Mesothelial cell of epicardium (in vitro differentiated cells): ENCODE data around the gene RMI2. TPM values are rescaled to one million over a fixed set of nuclear protein-coding genes. Genes with fewer than 3 reads are reported as not detected.
"Not testable (repeated sequence)": the region's sequence is repeated elsewhere in the genome, so short reads cannot be mapped to it uniquely, and the experiment has no call there.

ENCODE experiments used
- DNase-seq, 2 experiments: peaks; one replicate each; pipeline ENCODE4 v3.0.0; 2021; ENCODE audit warnings: low spot score in 2 of 2; ENCODE audit not compliant: unreplicated experiment in 2 of 2
- H3K27ac Mint-ChIP-seq: 2 replicates; pipeline ENCODE4 v1.8.0; 2021; ENCODE audit warnings: mixed read lengths
- H3K27me3 Mint-ChIP-seq: 2 replicates; pipeline ENCODE4 v1.8.0; 2021; ENCODE audit warnings: low read depth, mixed read lengths
- H3K36me3 Mint-ChIP-seq: 2 replicates; pipeline ENCODE4 v1.8.0; 2021; ENCODE audit warnings: mixed read lengths
- H3K4me1 Mint-ChIP-seq: 2 replicates; pipeline ENCODE4 v1.8.0; 2021; ENCODE audit warnings: mixed read lengths
- H3K4me3 Mint-ChIP-seq: 2 replicates; pipeline ENCODE4 v1.8.0; 2021; ENCODE audit warnings: mild to moderate bottlenecking, moderate library complexity, mixed read lengths
- H3K9me3 Mint-ChIP-seq: 2 replicates; pipeline ENCODE4 v1.8.0; 2021; ENCODE audit warnings: mixed read lengths
- CTCF ChIP-seq: fragments of 200-600 bp; sonication (generic); IDR thresholded peaks from one replicate; pipeline ENCODE4 v1.5.0; 2021; ENCODE audit warnings: antibody characterized with exemption; ENCODE audit not compliant: unreplicated experiment
- total RNA-seq: library from RNA; stranded (reverse); gene quantifications from 3 replicates; pipeline ENCODE4 v1.2.1, GENCODE V29; 2021

RMI2 gene
- total RNA-seq, 1 donor from 2014 or later: 22.4 TPM

GRCh38 chr16:11372829-11373306 lies 27.6 kb downstream of the RMI2 start:
- no peak for TF ChIP-seq CTCF
- peaks cover 6% of the 10 kb centered on the region for H3K9me3 Mint-ChIP-seq
- no peak for DNase-seq
- H3K4me3 Mint-ChIP-seq: no peak overlapping the region
- no peaks in the 10 kb centered on the region for H3K27me3 Mint-ChIP-seq
- no peak overlapping the region for H3K27ac Mint-ChIP-seq
- peaks cover 7% of the 10 kb centered on the region for H3K36me3 Mint-ChIP-seq
- H3K4me1 Mint-ChIP-seq: peaks cover 10% of the 10 kb centered on the region

GRCh38 chr16:11374255-11374654 lies 29.0 kb downstream of the RMI2 start:
- H3K4me3 Mint-ChIP-seq: no peak overlapping the region
- peaks cover 13% of the 10 kb centered on the region for H3K9me3 Mint-ChIP-seq
- no peak for DNase-seq
- no peak for TF ChIP-seq CTCF
- peaks cover 11% of the 10 kb centered on the region for H3K36me3 Mint-ChIP-seq
- no peak overlapping the region for H3K27ac Mint-ChIP-seq
- peaks cover 10% of the 10 kb centered on the region for H3K4me1 Mint-ChIP-seq
- no peaks in the 10 kb centered on the region for H3K27me3 Mint-ChIP-seq

- TF ChIP-seq CTCF: no peak
- H3K4me3 Mint-ChIP-seq: no peak overlapping the region
- peaks cover 10% of the 10 kb centered on the region for H3K4me1 Mint-ChIP-seq
- H3K27ac Mint-ChIP-seq: no peak overlapping the region
- peaks cover 17% of the 10 kb centered on the region for H3K36me3 Mint-ChIP-seq
- DNase-seq: no peak
- peaks cover 13% of the 10 kb centered on the region for H3K9me3 Mint-ChIP-seq
- H3K27me3 Mint-ChIP-seq: no peaks in the 10 kb centered on the region
These were observed 31.9 kb downstream of the RMI2 start for GRCh38 chr16:11377154-11377553.

GRCh38 chr16:11378951-11379350 lies 33.7 kb downstream of the RMI2 start:
- H3K4me3 Mint-ChIP-seq, H3K27me3 Mint-ChIP-seq, H3K27ac Mint-ChIP-seq, DNase-seq, H3K4me1 Mint-ChIP-seq: not testable (repeated sequence)
- H3K9me3 Mint-ChIP-seq: peaks cover 13% of the 10 kb centered on the region
- H3K36me3 Mint-ChIP-seq: peaks cover 20% of the 10 kb centered on the region

- H3K36me3 Mint-ChIP-seq: peaks cover 20% of the 10 kb centered on the region
- H3K4me3 Mint-ChIP-seq: no peak overlapping the region
- H3K27me3 Mint-ChIP-seq: no peaks in the 10 kb centered on the region
- no peak overlapping the region for H3K27ac Mint-ChIP-seq
- no peak for TF ChIP-seq CTCF
- DNase-seq: no peak
- H3K9me3 Mint-ChIP-seq: peaks cover 13% of the 10 kb centered on the region
- no peaks in the 10 kb centered on the region for H3K4me1 Mint-ChIP-seq
These were observed 34.2 kb downstream of the RMI2 start for GRCh38 chr16:11379420-11379819.

GRCh38 chr16:11380836-11381235 lies 35.6 kb downstream of the RMI2 start:
- Mint-ChIP-seq H3K4me3 (no peak overlapping the region), H3K27ac (no peak overlapping the region), H3K4me1 (no peaks in the 10 kb centered on the region), H3K9me3 (peaks cover 13% of the 10 kb centered on the region), H3K36me3 (peaks cover 20% of the 10 kb centered on the region), H3K27me3 (no peaks in the 10 kb centered on the region)
- no peak for TF ChIP-seq CTCF
- DNase-seq: no peak
